Endothelial cell of umbilical vein (primary cell): Measurements from ENCODE around the gene ARHGAP20. TPM values are rescaled to one million over a fixed set of nuclear protein-coding genes. Genes with fewer than 3 reads are reported as not detected.

Source experiments
- BruUV-seq: library from RNA; stranded (reverse); fragments of 400-500 nt; replicated peaks from 2 replicates; lab custom pipeline; 2021; lab: Mats Ljungman, UMichigan
- CTCF ChIA-PET: fragments of 300-600, 350-600 bp; sonication (Branson Sonifier 250); formaldehyde crosslinking; loops from one replicate; lab custom pipeline; 2021; ENCODE audit warnings: antibody characterized with exemption, inconsistent platforms; lab: Charles Lee
- POLR2A ChIA-PET: fragments of 300-600, 350-600 bp; sonication (Branson Sonifier 250); formaldehyde crosslinking; loops from one replicate; lab custom pipeline; 2021; ENCODE audit warnings: antibody characterized with exemption, inconsistent platforms; lab: Charles Lee
- DNase-seq: peaks from one replicate; pipeline ENCODE4 v3.0.0-alpha.2; 2011; ENCODE audit warnings: low read depth, low spot score
- FAIRE-seq: peaks from 2 replicates; lab custom pipeline; 2011; peaks lifted over from hg19 to GRCh38; lab: Jason Lieb, UNC
- H2AFZ ChIP-seq: 2 replicates; pipeline ENCODE4 v1.6.0; 2012; ENCODE audit warnings: low read depth, low read length, control low read depth, inconsistent platforms
- H3K27ac ChIP-seq: 2 replicates; pipeline ENCODE4 v1.5.1; 2011; ENCODE audit warnings: low read depth, mild to moderate bottlenecking, control low read depth, low read length, moderate library complexity; ENCODE audit not compliant: insufficient read depth
- H3K27me3 ChIP-seq, 2 experiments: 2 replicates each; pipeline versions ENCODE4 v1.6.0 to v1.6.1; 2011; ENCODE audit warnings: low read length in 2 of 2, mixed read lengths in 1 of 2; ENCODE audit not compliant: control insufficient read depth in 2 of 2, insufficient read depth in 2 of 2
- H3K36me3 ChIP-seq, 2 experiments: 2 replicates in 1 of 2; 3 replicates in 1 of 2; pipeline ENCODE4 v1.5.1; 2011; ENCODE audit warnings: low read length in 2 of 2, mild to moderate bottlenecking in 1 of 2, moderate library complexity in 1 of 2; ENCODE audit not compliant: control insufficient read depth in 2 of 2, insufficient read depth in 2 of 2; ENCODE audit errors: extremely low read depth in 1 of 2
- H3K4me1 ChIP-seq: 3 replicates; pipeline ENCODE4 v1.5.1; 2011; ENCODE audit warnings: mild to moderate bottlenecking, low read length; ENCODE audit not compliant: control insufficient read depth, insufficient read depth; ENCODE audit errors: extremely low read depth
- H3K4me2 ChIP-seq: 2 replicates; pipeline ENCODE4 v1.6.1; 2011; ENCODE audit warnings: low read length, control low read depth, mixed read lengths; ENCODE audit not compliant: insufficient read depth
- H3K4me3 ChIP-seq, 3 experiments: fragments of 200-600 bp in 1 of 3; sonication (generic), shearing (Covaris generic) in 1 of 3; replicated peaks in 1 of 3; 2 replicates each; pipeline ENCODE4 v1.5.1; 2011 to 2016; ENCODE audit warnings: control low read depth in 3 of 3, low read length in 3 of 3, mild to moderate bottlenecking in 2 of 3, inconsistent platforms in 1 of 3, low read depth in 1 of 3, moderate library complexity in 1 of 3; ENCODE audit not compliant: insufficient read depth in 1 of 3
- H3K79me2 ChIP-seq: 2 replicates; pipeline ENCODE4 v1.6.0; 2012; ENCODE audit warnings: low read length, inconsistent platforms; ENCODE audit not compliant: control insufficient read depth, insufficient read depth
- H3K9ac ChIP-seq: replicated peaks from 2 replicates; pipeline ENCODE3; 2011; ENCODE audit warnings: low read length, control low read depth; ENCODE audit not compliant: insufficient read depth; ENCODE audit errors: extremely low read depth
- H3K9me1 ChIP-seq: replicated peaks from 3 replicates; pipeline ENCODE4 v1.6.0; 2011; ENCODE audit warnings: mild to moderate bottlenecking, low read length; ENCODE audit not compliant: control insufficient read depth, insufficient read depth; ENCODE audit errors: extremely low read depth
- H3K9me3 ChIP-seq: replicated peaks from 2 replicates; pipeline ENCODE4 v1.5.1; 2012; ENCODE audit warnings: low read length, inconsistent platforms; ENCODE audit not compliant: control insufficient read depth, insufficient read depth
- H4K20me1 ChIP-seq: replicated peaks from 2 replicates; pipeline ENCODE3; 2011; ENCODE audit warnings: mild to moderate bottlenecking, low read length; ENCODE audit not compliant: control insufficient read depth, insufficient read depth; ENCODE audit errors: extremely low read depth
- CTCF ChIP-seq, 2 donors: IDR thresholded peaks; 1 replicate in 1 of 2; 2 replicates in 1 of 2; pipeline ENCODE4 v1.5.1; 2011; ENCODE audit warnings: low read length in 2 of 2, mild to moderate bottlenecking in 2 of 2, moderate library complexity in 2 of 2, control low read depth in 1 of 2, inconsistent platforms in 1 of 2, low read depth in 1 of 2; ENCODE audit not compliant: insufficient read depth in 1 of 2; ENCODE audit errors: extremely low read depth in 1 of 2
- EZH2 ChIP-seq: IDR thresholded peaks from 2 replicates; pipeline ENCODE4 v1.6.1; 2012; ENCODE audit warnings: borderline replicate concordance, low read depth, mild to moderate bottlenecking, moderate library complexity, low read length, inconsistent platforms; ENCODE audit not compliant: severe bottlenecking
- FOS ChIP-seq: IDR thresholded peaks from 2 replicates; pipeline ENCODE4 v1.6.1; 2011; ENCODE audit warnings: mild to moderate bottlenecking, low read length, moderate library complexity, borderline replicate concordance; ENCODE audit not compliant: insufficient read depth
- GATA2 ChIP-seq: IDR thresholded peaks from 2 replicates; pipeline ENCODE4 v1.7.0; 2011; ENCODE audit warnings: low read depth, mild to moderate bottlenecking, moderate library complexity, mixed read lengths, low read length; ENCODE audit not compliant: insufficient read length, insufficient read depth
- JUN ChIP-seq: IDR thresholded peaks from 2 replicates; pipeline ENCODE4 v1.6.1; 2011; ENCODE audit warnings: borderline replicate concordance, low read depth; ENCODE audit not compliant: insufficient read length, insufficient read depth
- POLR2A ChIP-seq: IDR thresholded peaks from 2 replicates; pipeline ENCODE4 v1.6.1; 2012; ENCODE audit warnings: low read depth, mild to moderate bottlenecking, control low read depth, low read length
- POLR2AphosphoS5 ChIP-seq: IDR thresholded peaks from 2 replicates; pipeline ENCODE4 v1.6.1; 2012; ENCODE audit warnings: low read depth, mild to moderate bottlenecking, control low read depth, low read length, moderate library complexity; ENCODE audit not compliant: insufficient read depth
- dilution Hi-C: fragments of 300-500 bp; cut with MboI; formaldehyde crosslinking; loops from one replicate; pipeline ENCODE4 v1.15.0; 2019; ENCODE audit warnings: low sequenced_read_pairs; ENCODE audit not compliant: extremely low pct_ligation_motif_present
- intact Hi-C: fragments of 100-400 bp; cut with micrococcal nuclease; formaldehyde crosslinking; loops from one replicate; pipeline ENCODE4 v1.10.0; 2022
- polyA plus RNA-seq, 4 experiments: library from polyadenylated mRNA; depleted of rRNA in 3 of 4; stranded (reverse) in 3 of 4; unstranded in 1 of 4; fragments of >200 nt; gene quantifications; 2 replicates each; pipeline versions ENCODE4 v1.2.1 to v1.2.3, GENCODE V29; 2011 to 2012; ENCODE audit warnings: missing spikeins in 1 of 4
- total RNA-seq: library from RNA; stranded (reverse); gene quantifications from 2 replicates; pipeline ENCODE4 v1.2.3, GENCODE V29; 2021

Gene ARHGAP20
- total and polyA plus RNA-seq, 2 donors (not counting 3 experiments of a cell fraction or from before 2014, with no cell fraction given), result 0.51 to 1.1 TPM

GRCh38 chr11:110757962-110758755 lies 45.9 kb upstream of the ARHGAP20 start:
- Histone ChIP-seq H3K4me2 (no peak overlapping the region), H3K27me3 (no peaks in the 10 kb centered on the region), H4K20me1 (no peaks in the 10 kb centered on the region), H3K4me3 (no peak overlapping the region), H3K79me2 (no peaks in the 10 kb centered on the region), H3K4me1 (no peaks in the 10 kb centered on the region), H3K9me1 (no peaks in the 10 kb centered on the region), H3K9ac (no peak overlapping the region), H3K9me3 (no peaks in the 10 kb centered on the region), H2AFZ (no peak overlapping the region), H3K27ac (no peak overlapping the region), H3K36me3 (no peaks in the 10 kb centered on the region)
- no peak for TF ChIP-seq EZH2
- TF ChIP-seq CTCF (IDR thresholded peaks at IDR 0.05; ENCODE audit: extremely low read depth in 1 of 2, insufficient read depth in 1 of 2, low read depth in 1 of 2, low read length in 2 of 2), result no peak
- TF ChIP-seq JUN, result no peak
- no peak for TF ChIP-seq POLR2AphosphoS5
- no peak for TF ChIP-seq POLR2A
- no peak for TF ChIP-seq FOS
- no peak for TF ChIP-seq GATA2
- FAIRE-seq, result no peak
- DNase-seq, result no peak
- BruUV-seq, result no TSS peak
- ChIA-PET POLR2A (no interaction called here), CTCF (interaction anchor here (1.4 to 1.6 kb wide), 2 partner anchors 16 to 19 kb away, joined by 3 to 4 read pairs; no protein-coding TSS in a partner anchor)
- dilution Hi-C loops, result no loop called here
- intact Hi-C loops, result no loop called here
